ENCODE data around the gene KCNIP4. TPM values are rescaled to one million over a fixed set of nuclear protein-coding genes. Genes with fewer than 3 reads are reported as not detected.

The KCNIP4 gene
- total RNA-seq, 1 experiment from 2014 or later, result not detected

GRCh38 chr4:21976166-21976565 lies 27.6 kb upstream of the KCNIP4 start:
- Histone ChIP-seq H4K20me1 (ENCODE audit: insufficient read depth) (no peaks in the 10 kb centered on the region), H3K27ac (no peak overlapping the region), H3K79me2 (ENCODE audit: low read depth) (no peaks in the 10 kb centered on the region), H3K4me1 (replicated peaks; ENCODE audit: insufficient read depth) (no peaks in the 10 kb centered on the region), H3K9me2 (ENCODE audit: insufficient read depth) (no peaks in the 10 kb centered on the region), H3K4me3 (no peak overlapping the region), H3K27me3 (ENCODE audit: insufficient read depth, low read depth) (no peaks in the 10 kb centered on the region), H2AFZ (no peak overlapping the region), H3K4me2 (no peak overlapping the region), H3F3A (ENCODE audit: insufficient read depth, low read depth) (no peaks in the 10 kb centered on the region), H3K36me3 (ENCODE audit: low read depth) (no peaks in the 10 kb centered on the region), H3K9me3 (ENCODE audit: insufficient read depth, low read depth) (no peaks in the 10 kb centered on the region)
- ChIA-PET CTCF (no interaction called here), POLR2A (ENCODE audit: unreplicated experiment) (no interaction called here)
- DNase-seq, result no peak
- intact Hi-C loops (cut with micrococcal nuclease; ENCODE audit: unreplicated experiment), result no loop called here
- BruUV-seq (replicated peaks), result no TSS peak
- TF ChIP-seq, protein P1, sequence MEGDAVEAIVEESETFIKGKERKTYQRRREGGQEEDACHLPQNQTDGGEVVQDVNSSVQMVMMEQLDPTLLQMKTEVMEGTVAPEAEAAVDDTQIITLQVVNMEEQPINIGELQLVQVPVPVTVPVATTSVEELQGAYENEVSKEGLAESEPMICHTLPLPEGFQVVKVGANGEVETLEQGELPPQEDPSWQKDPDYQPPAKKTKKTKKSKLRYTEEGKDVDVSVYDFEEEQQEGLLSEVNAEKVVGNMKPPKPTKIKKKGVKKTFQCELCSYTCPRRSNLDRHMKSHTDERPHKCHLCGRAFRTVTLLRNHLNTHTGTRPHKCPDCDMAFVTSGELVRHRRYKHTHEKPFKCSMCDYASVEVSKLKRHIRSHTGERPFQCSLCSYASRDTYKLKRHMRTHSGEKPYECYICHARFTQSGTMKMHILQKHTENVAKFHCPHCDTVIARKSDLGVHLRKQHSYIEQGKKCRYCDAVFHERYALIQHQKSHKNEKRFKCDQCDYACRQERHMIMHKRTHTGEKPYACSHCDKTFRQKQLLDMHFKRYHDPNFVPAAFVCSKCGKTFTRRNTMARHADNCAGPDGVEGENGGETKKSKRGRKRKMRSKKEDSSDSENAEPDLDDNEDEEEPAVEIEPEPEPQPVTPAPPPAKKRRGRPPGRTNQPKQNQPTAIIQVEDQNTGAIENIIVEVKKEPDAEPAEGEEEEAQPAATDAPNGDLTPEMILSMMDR (conservative IDR thresholded peaks at IDR 0.05), result no peak
- TF ChIP-seq EZH2 (IDR thresholded peaks at IDR 0.05; ENCODE audit: low read depth), result no peak

- H3K9me2 ChIP-seq (ENCODE audit: insufficient read depth), result no peaks in the 10 kb centered on the region
- no peaks in the 10 kb centered on the region for H4K20me1 ChIP-seq (ENCODE audit: insufficient read depth)
- POLR2A ChIA-PET (ENCODE audit: unreplicated experiment), result no interaction called here
- H2AFZ ChIP-seq, result no peak overlapping the region
- H3K4me3 ChIP-seq, result no peak overlapping the region
- no peaks in the 10 kb centered on the region for H3K79me2 ChIP-seq (ENCODE audit: low read depth)
- CTCF ChIA-PET, result no interaction called here
- no peaks in the 10 kb centered on the region for H3K27me3 ChIP-seq (ENCODE audit: insufficient read depth, low read depth)
- H3K4me1 ChIP-seq (replicated peaks; ENCODE audit: insufficient read depth), result no peaks in the 10 kb centered on the region
- BruUV-seq (replicated peaks), result no TSS peak
- H3K36me3 ChIP-seq (ENCODE audit: low read depth), result no peaks in the 10 kb centered on the region
- no peak for DNase-seq
- no peaks in the 10 kb centered on the region for H3F3A ChIP-seq (ENCODE audit: insufficient read depth, low read depth)
- no peak overlapping the region for H3K27ac ChIP-seq
- TF ChIP-seq, protein P1 (conservative IDR thresholded peaks at IDR 0.05), result no peak
- TF ChIP-seq EZH2 (IDR thresholded peaks at IDR 0.05; ENCODE audit: low read depth), result no peak
- intact Hi-C loops (cut with micrococcal nuclease; ENCODE audit: unreplicated experiment), result no loop called here
- no peaks in the 10 kb centered on the region for H3K9me3 ChIP-seq (ENCODE audit: insufficient read depth, low read depth)
- no peak overlapping the region for H3K4me2 ChIP-seq
Observed at GRCh38 chr4:21973850-21974249, 25.3 kb upstream of the KCNIP4 start.

GRCh38 chr4:21964762-21965319 lies 16.3 kb upstream of the KCNIP4 start:
- H3K36me3 ChIP-seq (ENCODE audit: low read depth), result no peaks in the 10 kb centered on the region
- CTCF ChIA-PET, result no interaction called here
- no peak overlapping the region for H3K27ac ChIP-seq
- no peaks in the 10 kb centered on the region for H3K79me2 ChIP-seq (ENCODE audit: low read depth)
- POLR2A ChIA-PET (ENCODE audit: unreplicated experiment), result no interaction called here
- no peak overlapping the region for H3K4me3 ChIP-seq
- no peak overlapping the region for H2AFZ ChIP-seq
- no peaks in the 10 kb centered on the region for H3K9me2 ChIP-seq (ENCODE audit: insufficient read depth)
- H3K27me3 ChIP-seq (ENCODE audit: insufficient read depth, low read depth), result no peaks in the 10 kb centered on the region
- no TSS peak for BruUV-seq (replicated peaks)
- no peaks in the 10 kb centered on the region for H4K20me1 ChIP-seq (ENCODE audit: insufficient read depth)
- intact Hi-C loops (cut with micrococcal nuclease; ENCODE audit: unreplicated experiment), result no loop called here
- no peaks in the 10 kb centered on the region for H3F3A ChIP-seq (ENCODE audit: insufficient read depth, low read depth)
- no peak overlapping the region for H3K4me2 ChIP-seq
- no peak for DNase-seq
- no peaks in the 10 kb centered on the region for H3K4me1 ChIP-seq (replicated peaks; ENCODE audit: insufficient read depth)
- H3K9me3 ChIP-seq (ENCODE audit: insufficient read depth, low read depth), result no peaks in the 10 kb centered on the region
- TF ChIP-seq EZH2 (IDR thresholded peaks at IDR 0.05; ENCODE audit: low read depth), result no peak
- TF ChIP-seq, protein P1 (conservative IDR thresholded peaks at IDR 0.05), result no peak
